SK-N-SH treated with all-trans-retinoic acid at 6 μM for 48 hours (cell line): ENCODE measurements around the gene GMPPB.
"Not testable (repeated sequence)": the region's sequence is repeated elsewhere in the genome, so short reads cannot be mapped to it uniquely, and the experiment has no call there.

Experiments
- ATAC-seq: fragments of 200-7000 bp; cut with Tn5 transposase; 3 replicates; pipeline ENCODE4 v1.9.1; 2020; ENCODE audit warnings: mild to moderate bottlenecking, moderate library complexity
- ARNTL ChIP-seq: fragments of 450-650 bp; formaldehyde crosslinking; IDR thresholded peaks from 2 replicates; pipeline ENCODE4 v1.5.0; 2020; ENCODE audit warnings: low read depth, mild to moderate bottlenecking, moderate library complexity, borderline replicate concordance
- CSDC2 ChIP-seq: fragments of 250-450 bp; sonication (Bioruptor Pico); IDR thresholded peaks from 2 replicates; pipeline ENCODE4 v1.5.0; 2020; ENCODE audit warnings: mild to moderate bottlenecking, moderate library complexity
- ISL1 ChIP-seq: fragments of 250-450 bp; sonication (Bioruptor Pico); IDR thresholded peaks from 2 replicates; pipeline ENCODE4 v2.1.2; 2022; ENCODE audit warnings: mild to moderate bottlenecking, moderate library complexity
- OSR1 ChIP-seq: fragments of 250-450 bp; sonication (Bioruptor Pico); IDR thresholded peaks from 2 replicates; pipeline ENCODE4 v1.8.0; 2022; ENCODE audit warnings: moderate library complexity, mild to moderate bottlenecking, inconsistent platforms
- PPARA ChIP-seq: fragments of 250-450 bp; sonication (Bioruptor Pico); IDR thresholded peaks from 2 replicates; pipeline ENCODE4 v1.5.0; 2020; ENCODE audit warnings: mild to moderate bottlenecking, borderline replicate concordance
- SNAI2 ChIP-seq: fragments of 250-450 bp; sonication (Bioruptor Pico); IDR thresholded peaks from 2 replicates; pipeline ENCODE4 v1.5.0; 2020; ENCODE audit warnings: mild to moderate bottlenecking, moderate library complexity
- ZFP3 ChIP-seq: fragments of 250-450 bp; sonication (Bioruptor Pico); IDR thresholded peaks from 2 replicates; pipeline ENCODE4 v1.5.0; 2020; ENCODE audit warnings: mild to moderate bottlenecking, moderate library complexity
- ZFP30 ChIP-seq: fragments of 450-650 bp; formaldehyde crosslinking; IDR thresholded peaks from 2 replicates; pipeline ENCODE4 v1.5.0; 2022; ENCODE audit warnings: mild to moderate bottlenecking, moderate library complexity
- ZNF565 ChIP-seq: fragments of 450-650 bp; formaldehyde crosslinking; conservative IDR thresholded peaks from 2 replicates; pipeline ENCODE4 v1.5.0; 2020; ENCODE audit warnings: low read depth, mild to moderate bottlenecking, moderate library complexity
- ZNF70 ChIP-seq: fragments of 450-650 bp; formaldehyde crosslinking; IDR thresholded peaks from 2 replicates; pipeline ENCODE4 v1.5.0; 2020; ENCODE audit warnings: mild to moderate bottlenecking, moderate library complexity
- TF ChIP-seq, protein P1 (sequence below): fragments of 250-450 bp; sonication (Bioruptor Pico); IDR thresholded peaks from 2 replicates; pipeline ENCODE4 v1.5.1; 2020; ENCODE audit warnings: low read depth, mild to moderate bottlenecking, moderate library complexity
- TF ChIP-seq, protein P2 (sequence below): fragments of 250-450 bp; sonication (Bioruptor Pico); IDR thresholded peaks from 2 replicates; pipeline ENCODE4 v1.5.0; 2020; ENCODE audit warnings: mild to moderate bottlenecking, moderate library complexity
- TF ChIP-seq, protein P3 (sequence below): fragments of 250-450 bp; sonication (Bioruptor Pico); IDR thresholded peaks from 2 replicates; pipeline ENCODE4 v1.8.0; 2020; ENCODE audit warnings: mild to moderate bottlenecking, moderate library complexity, borderline replicate concordance
- TF ChIP-seq, protein P4 (sequence below): fragments of 250-450 bp; sonication (Bioruptor Pico); IDR thresholded peaks from 2 replicates; pipeline ENCODE4 v1.8.0; 2021; ENCODE audit warnings: low read depth, mild to moderate bottlenecking, moderate library complexity, borderline replicate concordance
- TF ChIP-seq, protein P5 (sequence below): fragments of 250-450 bp; sonication (Bioruptor Pico); IDR thresholded peaks from 2 replicates; pipeline ENCODE4 v1.5.1; 2021; ENCODE audit warnings: mild to moderate bottlenecking, moderate library complexity

GMPPB gene

DNA sequence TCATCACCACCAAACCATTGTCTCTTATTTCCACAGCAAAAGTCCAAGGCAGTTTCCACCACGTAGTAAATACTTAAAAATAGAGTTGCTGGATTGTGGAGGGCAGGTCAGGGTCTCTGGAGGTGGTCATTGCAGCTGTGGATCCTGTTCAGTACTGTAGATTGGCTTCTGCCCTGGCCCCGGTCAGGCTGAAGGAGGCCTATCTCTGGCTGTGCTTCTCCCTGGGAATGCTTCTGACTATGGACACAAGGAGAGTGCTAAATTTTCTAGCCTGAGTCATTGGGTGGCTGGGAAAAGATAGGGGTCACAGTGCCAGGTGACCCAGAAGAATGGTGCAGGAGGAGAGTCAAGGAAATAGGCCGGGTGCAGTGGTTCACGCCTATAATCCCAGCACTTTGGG is 26.3 kb upstream of the GMPPB start:
- no peak for ATAC-seq
- TF ChIP-seq SNAI2 (CRISPR knock-in tag) = no peak
- TF ChIP-seq ZFP3 (CRISPR knock-in tag) = no peak
- no peak for TF ChIP-seq OSR1 (CRISPR knock-in tag)
- TF ChIP-seq, protein P1, sequence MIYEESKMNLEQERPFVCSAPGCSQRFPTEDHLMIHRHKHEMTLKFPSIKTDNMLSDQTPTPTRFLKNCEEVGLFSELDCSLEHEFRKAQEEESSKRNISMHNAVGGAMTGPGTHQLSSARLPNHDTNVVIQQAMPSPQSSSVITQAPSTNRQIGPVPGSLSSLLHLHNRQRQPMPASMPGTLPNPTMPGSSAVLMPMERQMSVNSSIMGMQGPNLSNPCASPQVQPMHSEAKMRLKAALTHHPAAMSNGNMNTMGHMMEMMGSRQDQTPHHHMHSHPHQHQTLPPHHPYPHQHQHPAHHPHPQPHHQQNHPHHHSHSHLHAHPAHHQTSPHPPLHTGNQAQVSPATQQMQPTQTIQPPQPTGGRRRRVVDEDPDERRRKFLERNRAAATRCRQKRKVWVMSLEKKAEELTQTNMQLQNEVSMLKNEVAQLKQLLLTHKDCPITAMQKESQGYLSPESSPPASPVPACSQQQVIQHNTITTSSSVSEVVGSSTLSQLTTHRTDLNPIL (CRISPR knock-in tag) = no peak
- TF ChIP-seq, protein P2, sequence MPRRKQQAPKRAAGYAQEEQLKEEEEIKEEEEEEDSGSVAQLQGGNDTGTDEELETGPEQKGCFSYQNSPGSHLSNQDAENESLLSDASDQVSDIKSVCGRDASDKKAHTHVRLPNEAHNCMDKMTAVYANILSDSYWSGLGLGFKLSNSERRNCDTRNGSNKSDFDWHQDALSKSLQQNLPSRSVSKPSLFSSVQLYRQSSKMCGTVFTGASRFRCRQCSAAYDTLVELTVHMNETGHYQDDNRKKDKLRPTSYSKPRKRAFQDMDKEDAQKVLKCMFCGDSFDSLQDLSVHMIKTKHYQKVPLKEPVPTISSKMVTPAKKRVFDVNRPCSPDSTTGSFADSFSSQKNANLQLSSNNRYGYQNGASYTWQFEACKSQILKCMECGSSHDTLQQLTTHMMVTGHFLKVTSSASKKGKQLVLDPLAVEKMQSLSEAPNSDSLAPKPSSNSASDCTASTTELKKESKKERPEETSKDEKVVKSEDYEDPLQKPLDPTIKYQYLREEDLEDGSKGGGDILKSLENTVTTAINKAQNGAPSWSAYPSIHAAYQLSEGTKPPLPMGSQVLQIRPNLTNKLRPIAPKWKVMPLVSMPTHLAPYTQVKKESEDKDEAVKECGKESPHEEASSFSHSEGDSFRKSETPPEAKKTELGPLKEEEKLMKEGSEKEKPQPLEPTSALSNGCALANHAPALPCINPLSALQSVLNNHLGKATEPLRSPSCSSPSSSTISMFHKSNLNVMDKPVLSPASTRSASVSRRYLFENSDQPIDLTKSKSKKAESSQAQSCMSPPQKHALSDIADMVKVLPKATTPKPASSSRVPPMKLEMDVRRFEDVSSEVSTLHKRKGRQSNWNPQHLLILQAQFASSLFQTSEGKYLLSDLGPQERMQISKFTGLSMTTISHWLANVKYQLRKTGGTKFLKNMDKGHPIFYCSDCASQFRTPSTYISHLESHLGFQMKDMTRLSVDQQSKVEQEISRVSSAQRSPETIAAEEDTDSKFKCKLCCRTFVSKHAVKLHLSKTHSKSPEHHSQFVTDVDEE (CRISPR knock-in tag) = no peak
- no peak for TF ChIP-seq ZFP30 (CRISPR knock-in tag)
- no peak for TF ChIP-seq CSDC2 (CRISPR knock-in tag)
- TF ChIP-seq ZNF565 (CRISPR knock-in tag) = no peak
- TF ChIP-seq, protein P3, sequence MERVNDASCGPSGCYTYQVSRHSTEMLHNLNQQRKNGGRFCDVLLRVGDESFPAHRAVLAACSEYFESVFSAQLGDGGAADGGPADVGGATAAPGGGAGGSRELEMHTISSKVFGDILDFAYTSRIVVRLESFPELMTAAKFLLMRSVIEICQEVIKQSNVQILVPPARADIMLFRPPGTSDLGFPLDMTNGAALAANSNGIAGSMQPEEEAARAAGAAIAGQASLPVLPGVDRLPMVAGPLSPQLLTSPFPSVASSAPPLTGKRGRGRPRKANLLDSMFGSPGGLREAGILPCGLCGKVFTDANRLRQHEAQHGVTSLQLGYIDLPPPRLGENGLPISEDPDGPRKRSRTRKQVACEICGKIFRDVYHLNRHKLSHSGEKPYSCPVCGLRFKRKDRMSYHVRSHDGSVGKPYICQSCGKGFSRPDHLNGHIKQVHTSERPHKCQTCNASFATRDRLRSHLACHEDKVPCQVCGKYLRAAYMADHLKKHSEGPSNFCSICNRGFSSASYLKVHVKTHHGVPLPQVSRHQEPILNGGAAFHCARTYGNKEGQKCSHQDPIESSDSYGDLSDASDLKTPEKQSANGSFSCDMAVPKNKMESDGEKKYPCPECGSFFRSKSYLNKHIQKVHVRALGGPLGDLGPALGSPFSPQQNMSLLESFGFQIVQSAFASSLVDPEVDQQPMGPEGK (CRISPR knock-in tag) = no peak
- no peak for TF ChIP-seq ISL1
- TF ChIP-seq PPARA (CRISPR knock-in tag) = no peak
- no peak for TF ChIP-seq ARNTL (CRISPR knock-in tag)
- no peak for TF ChIP-seq ZNF70 (CRISPR knock-in tag)

DNA sequence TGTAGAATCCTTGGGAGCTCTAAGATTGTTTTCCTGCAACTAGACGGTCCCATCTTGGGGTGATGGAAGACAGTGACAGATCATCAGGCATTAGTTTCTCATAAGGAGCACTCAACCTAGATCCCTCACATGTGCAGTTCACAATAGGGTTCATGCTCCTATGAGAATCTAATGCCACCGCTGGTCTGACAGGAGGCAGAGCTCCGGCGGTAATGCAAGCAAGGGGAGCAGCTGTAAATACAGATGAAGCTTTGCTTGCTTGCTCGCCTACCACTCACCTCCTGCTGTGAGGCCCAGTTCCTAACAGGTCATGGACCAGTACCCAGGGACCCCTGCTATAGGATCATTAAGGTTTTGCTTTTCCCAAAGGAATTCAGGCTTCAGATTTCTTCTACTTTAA is 25.1 kb upstream of the GMPPB start:
- ATAC-seq = not testable (repeated sequence)

DNA sequence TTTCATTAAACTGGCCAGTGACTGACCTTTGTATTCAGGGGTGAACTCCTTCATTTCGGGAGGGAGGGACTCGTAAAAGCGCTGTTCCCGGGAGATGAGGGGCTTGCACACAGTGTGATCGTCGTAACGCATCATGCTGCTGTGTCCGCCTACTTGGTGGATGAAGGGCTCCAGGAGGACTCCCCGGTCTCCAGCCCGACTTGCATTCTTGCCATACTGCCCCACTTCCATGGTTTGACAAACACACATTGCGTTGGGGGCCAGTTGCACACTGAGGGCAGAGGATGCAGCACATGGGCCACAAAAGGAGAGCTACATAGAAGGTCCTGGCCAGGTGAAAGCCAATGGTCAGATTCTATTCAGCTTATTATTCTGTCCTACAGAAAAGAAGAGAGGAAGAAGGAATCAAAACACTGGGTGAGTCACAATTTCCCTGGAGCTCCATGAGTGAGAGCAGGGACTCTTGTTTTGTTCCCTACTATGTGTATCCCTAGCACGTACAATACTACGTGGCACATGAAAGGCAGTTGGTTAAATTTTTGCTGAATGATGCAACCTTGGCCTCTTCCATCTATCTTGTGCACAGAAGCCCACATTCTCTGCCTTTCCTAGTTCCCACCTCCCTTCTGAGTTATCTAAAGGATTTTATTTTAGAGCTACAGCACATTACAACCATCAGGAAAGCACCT is 24.2 kb upstream of the GMPPB start:
- TF ChIP-seq, protein P4, sequence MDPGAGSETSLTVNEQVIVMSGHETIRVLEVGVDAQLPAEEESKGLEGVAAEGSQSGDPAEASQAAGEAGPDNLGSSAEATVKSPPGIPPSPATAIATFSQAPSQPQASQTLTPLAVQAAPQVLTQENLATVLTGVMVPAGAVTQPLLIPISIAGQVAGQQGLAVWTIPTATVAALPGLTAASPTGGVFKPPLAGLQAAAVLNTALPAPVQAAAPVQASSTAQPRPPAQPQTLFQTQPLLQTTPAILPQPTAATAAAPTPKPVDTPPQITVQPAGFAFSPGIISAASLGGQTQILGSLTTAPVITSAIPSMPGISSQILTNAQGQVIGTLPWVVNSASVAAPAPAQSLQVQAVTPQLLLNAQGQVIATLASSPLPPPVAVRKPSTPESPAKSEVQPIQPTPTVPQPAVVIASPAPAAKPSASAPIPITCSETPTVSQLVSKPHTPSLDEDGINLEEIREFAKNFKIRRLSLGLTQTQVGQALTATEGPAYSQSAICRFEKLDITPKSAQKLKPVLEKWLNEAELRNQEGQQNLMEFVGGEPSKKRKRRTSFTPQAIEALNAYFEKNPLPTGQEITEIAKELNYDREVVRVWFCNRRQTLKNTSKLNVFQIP (CRISPR knock-in tag) = no peak
- TF ChIP-seq, protein P2 (CRISPR knock-in tag) = no peak
- TF ChIP-seq, protein P5, sequence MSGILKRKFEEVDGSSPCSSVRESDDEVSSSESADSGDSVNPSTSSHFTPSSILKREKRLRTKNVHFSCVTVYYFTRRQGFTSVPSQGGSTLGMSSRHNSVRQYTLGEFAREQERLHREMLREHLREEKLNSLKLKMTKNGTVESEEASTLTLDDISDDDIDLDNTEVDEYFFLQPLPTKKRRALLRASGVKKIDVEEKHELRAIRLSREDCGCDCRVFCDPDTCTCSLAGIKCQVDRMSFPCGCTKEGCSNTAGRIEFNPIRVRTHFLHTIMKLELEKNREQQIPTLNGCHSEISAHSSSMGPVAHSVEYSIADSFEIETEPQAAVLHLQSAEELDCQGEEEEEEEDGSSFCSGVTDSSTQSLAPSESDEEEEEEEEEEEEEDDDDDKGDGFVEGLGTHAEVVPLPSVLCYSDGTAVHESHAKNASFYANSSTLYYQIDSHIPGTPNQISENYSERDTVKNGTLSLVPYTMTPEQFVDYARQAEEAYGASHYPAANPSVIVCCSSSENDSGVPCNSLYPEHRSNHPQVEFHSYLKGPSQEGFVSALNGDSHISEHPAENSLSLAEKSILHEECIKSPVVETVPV (CRISPR knock-in tag) = no peak
- TF ChIP-seq ISL1 (no peak), ZFP3 (CRISPR knock-in tag) (no peak), ZNF565 (CRISPR knock-in tag) (no peak)
- TF ChIP-seq, protein P1 (CRISPR knock-in tag) = no peak
- no peak for ATAC-seq
